ENCODE results near the gene ATP2B2.
"Not testable (repeated sequence)": the region's sequence is repeated elsewhere in the genome, so short reads cannot be mapped to it uniquely, and the experiment has no call there.

Gene ATP2B2

DNA sequence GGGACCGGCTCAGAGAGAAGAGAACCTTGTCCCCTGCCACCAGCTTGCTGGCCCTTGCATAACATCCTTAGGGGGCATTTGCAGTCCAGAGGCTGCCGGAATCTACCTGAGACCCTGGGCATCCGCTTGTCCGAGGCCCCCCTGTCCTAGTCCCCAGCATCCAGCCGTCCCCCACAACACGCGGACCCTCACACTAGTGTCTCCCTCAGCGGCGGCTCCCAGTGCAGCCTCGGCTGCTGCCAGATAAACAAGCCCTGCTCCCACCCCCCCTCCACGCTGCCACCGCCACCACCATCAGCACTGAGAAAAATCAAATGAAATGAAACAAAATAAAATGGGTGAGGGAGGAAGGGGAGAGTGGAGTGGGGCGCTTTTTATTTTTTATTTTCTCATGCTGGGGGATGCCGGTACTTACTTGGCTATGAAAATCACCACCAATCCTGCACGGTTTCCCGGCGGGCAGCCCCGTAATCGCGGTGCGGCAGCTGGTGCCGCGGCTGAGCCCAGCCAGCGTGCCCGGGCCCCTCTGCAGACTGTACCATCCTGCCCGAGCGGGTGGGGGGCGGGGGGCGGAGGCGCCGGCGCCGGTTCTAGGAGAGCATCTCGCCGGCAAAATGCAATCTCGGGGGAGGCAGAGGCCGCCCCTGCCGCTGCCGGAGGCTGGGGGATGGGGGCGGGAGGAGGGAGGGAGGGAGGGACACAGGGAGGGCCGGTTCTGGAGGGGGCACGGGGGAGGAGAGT lies at the start of gene ATP2B2:
ATP2B2 (minus strand) TSS at position 537 of the 741 bp plus-strand sequence. CDS start 56,043 bp downstream, outside the sequence.
- no peak for ATAC-seq

GRCh38 chr3:10554746-10555145 lies 49.4 kb upstream of the ATP2B2 start:
- no peak for ATAC-seq

GRCh38 chr3:10554236-10554611 lies 48.8 kb upstream of the ATP2B2 start:
- ATAC-seq = no peak

- ATAC-seq = no peak
Measured at GRCh38 chr3:10553591-10554235, 48.3 kb upstream of the ATP2B2 start.

- ATAC-seq = peak; percentile 31 to 33
Measured at GRCh38 chr3:10552631-10552943, 47.2 kb upstream of the ATP2B2 start.

DNA sequence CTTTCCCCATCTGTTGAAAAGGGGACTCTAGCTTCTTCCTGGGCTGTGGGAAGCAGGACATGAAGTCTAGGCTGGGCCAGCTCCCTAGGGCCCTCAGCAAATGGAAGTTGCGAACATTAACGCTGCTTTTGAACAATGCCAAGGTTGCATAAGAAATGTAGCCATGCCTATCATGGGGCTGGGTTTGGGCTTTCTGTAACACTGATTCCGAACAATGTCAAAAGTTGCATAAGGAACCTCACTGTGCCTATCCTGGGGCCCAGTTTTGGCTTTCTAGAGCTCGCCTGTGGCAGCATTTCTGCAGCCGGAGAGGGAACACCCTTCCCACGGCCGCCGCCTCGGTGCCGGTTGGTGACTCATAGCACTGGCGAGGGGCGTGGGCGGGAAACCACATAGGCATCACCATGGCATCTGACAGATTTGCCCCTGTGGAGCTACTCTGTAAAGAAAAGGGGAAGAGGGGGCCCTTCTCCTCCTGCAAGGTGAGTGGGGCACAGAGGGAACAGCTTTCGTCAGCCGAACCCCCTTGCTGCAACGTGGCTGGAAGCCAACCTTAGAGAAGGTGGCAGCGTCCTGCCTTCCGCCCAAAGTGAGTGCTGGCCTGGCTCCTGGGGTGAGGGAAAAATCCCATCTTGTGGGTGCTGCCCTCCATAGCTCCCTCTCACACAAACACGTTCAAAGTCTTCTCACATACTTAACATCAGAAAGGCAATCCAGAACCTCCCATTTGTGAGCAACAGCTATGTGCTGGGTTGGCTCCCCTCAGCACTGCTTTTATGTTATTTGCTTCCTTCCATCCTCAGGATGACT lies 46.6 kb upstream of the ATP2B2 start:
- ATAC-seq = peak; percentile 76 to 78

DNA sequence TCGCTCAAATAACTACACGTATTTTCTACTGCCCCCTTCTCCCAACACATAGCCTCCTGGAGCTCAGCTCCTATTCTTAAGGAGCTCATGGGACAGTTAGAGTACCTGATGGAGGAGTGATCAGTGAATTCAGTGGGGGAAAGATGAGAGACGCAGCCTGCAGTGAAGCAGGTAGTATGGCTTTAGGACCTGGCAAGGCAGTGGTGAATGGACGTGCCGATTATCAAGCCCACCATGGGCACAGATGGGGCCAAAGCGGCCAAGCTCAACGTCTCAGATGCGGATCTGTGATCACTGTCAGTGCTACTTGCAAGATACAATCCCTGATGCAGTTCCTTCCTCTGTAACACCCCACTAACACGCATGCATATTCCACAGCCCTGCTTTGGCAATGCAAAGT lies 45.8 kb upstream of the ATP2B2 start:
- no peak for ATAC-seq

- ATAC-seq = no peak
Measured at GRCh38 chr3:10550705-10551104, 45.3 kb upstream of the ATP2B2 start.

DNA sequence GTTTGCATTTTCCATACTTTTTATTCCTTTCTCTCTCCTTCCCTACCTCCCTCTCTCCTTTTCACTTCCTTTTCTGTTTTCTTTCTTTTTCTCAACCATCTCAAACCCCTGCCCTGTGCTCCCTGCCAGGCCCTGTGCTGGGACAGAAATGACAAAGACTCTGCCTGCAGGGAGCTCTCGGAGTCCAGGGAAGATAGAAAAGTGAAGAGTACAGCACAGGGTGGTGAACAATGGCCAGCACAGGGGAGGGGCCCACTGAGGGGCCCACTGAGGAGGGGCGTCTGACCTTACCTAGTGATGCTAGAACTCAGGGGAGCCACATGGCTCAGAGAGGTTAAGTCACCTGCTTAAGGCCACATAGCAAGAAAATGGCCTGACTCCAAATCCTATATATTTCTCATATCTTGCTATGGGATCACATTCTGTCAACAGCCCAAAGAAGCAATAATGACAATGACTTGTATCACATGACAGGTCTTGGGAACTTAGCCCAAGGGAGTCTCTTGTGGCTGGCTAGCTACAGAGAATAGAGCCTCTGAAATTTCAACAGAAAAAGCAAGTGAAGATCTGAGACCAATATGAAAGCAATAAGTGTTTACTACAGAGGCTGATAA lies 44.3 kb upstream of the ATP2B2 start:
- ATAC-seq = no peak

DNA sequence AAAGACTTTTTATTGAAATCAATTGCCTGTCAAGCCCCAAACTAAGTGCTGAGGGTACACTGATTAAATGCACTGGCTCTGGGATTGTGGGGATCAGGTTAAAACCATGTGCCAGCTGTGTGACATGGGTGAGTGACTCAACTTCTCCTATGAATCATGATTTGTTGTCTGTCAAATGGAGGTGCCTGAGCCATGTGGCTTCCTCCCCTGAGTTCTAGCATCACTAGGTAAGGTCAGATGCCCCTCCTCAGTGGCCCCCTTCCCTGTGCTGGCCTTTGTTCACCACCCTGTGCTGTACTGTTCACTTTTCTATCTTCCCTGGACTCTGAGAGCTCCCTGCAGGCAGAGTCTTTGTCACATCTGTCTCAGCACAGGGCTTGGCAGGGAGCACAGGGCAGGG lies 43.6 kb upstream of the ATP2B2 start:
- ATAC-seq = peak; percentile 65 to 77

DNA sequence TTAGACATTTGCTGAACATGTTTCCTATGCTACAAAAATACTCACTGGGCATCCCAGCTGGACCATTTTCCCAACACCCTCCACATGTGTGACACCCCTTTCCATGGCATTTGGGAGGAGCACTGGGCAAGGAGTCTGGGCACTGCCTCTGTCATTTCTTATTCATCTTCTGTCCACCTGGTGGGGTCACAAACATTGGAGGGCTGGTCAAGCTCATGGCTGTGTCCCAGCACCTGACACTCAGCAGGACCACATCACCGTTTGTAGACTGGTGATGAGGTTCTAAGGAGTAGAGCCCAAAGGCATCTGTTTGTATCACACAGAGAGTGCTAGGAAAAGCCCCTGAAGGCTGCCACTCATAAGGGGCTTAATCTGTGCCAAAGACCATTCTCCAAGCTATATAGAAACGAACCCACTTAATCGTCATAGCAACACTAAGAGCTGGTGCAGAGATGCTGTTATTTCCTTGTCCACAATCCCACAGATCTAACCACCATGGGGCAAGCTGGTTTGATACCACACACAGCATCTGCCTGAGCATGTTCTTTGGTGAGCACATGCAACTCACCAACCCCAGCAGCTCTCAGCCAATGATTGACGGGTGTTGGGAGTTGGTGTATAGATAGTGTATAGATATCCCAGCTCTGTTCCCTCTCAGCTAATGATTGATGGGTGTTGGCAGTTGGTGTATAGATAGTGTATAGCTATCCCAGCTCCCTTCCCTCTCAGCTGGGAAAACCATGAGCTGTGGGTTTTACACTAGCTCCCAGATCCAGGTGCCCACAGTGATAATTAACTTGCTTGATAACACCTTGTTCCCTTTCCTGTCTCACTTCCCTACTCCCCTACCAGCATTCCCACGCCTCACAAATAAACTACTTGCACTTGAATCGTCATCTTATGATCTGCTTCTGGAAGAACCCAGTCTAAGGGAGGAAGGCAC lies 42.7 kb upstream of the ATP2B2 start:
- ATAC-seq = no peak

DNA sequence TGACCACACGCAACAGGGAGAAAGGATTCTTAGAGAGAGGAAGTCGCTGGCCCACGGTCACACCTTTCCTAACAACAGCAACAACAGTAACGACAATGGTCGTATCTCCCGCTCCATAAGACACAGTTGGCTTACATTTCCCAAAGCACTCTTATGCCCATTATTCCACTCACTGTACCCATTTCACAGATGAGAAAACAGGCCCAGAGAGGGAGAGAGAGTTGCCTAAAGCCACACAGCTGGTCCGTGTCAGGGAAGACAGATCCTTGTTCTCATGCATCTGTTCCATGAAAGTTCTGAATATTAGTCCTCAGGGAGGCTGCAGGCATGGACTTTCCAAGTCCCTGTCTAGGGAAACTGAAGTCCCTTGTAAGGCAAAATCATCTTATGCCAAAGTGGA lies 42.0 kb upstream of the ATP2B2 start:
- no peak for ATAC-seq

DNA sequence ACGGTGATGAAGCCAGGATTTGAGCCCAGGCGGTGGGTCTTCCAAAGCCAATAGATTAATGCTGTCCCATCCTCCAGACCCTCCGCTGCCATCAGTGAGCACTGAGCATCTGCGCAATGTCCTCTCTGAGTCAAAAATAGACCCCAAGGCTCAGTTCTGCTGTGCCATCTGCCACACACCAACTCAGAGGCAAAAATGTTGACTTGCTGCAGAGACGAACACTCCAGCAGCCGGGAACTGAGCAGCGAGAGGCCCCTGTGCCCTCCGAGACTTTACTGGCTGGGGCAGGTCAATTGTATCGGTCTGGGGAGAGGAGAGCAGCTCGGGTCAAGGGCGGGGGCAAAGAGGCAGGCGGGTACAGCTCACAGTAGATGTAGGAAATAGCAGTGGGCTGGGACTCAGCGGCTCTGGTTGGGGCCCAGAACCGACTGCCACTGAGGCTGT lies 41.5 kb upstream of the ATP2B2 start:
- no peak for ATAC-seq

- no peak for ATAC-seq
Measured at GRCh38 chr3:10546181-10546624, 40.8 kb upstream of the ATP2B2 start.

DNA sequence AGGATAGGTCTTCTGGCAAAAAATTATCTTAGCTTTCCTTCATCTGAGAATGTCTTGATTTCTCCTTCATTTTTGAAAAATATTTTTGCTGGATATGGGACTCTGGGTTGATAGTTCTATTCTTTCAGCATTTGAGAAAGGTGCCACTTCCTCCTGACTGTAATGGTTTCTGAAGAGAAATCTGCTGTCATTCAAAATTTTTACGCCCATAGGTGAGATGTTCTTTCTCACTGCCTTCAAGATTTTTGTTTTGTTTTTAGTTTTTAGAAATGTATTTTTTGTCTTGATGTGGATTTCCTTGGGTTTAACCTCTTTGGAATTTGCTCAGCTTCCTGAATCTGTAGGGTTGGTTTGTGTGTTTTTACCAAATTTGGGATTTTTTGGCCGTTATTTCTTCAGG lies 37.1 kb upstream of the ATP2B2 start:
- ATAC-seq = no peak

GRCh38 chr3:10540347-10540746 lies 35.0 kb upstream of the ATP2B2 start:
- not testable (repeated sequence) for ATAC-seq

- ATAC-seq = no peak
Measured at GRCh38 chr3:10534066-10534465, 28.7 kb upstream of the ATP2B2 start.

GRCh38 chr3:10533737-10534023 lies 28.3 kb upstream of the ATP2B2 start:
- ATAC-seq = no peak

DNA sequence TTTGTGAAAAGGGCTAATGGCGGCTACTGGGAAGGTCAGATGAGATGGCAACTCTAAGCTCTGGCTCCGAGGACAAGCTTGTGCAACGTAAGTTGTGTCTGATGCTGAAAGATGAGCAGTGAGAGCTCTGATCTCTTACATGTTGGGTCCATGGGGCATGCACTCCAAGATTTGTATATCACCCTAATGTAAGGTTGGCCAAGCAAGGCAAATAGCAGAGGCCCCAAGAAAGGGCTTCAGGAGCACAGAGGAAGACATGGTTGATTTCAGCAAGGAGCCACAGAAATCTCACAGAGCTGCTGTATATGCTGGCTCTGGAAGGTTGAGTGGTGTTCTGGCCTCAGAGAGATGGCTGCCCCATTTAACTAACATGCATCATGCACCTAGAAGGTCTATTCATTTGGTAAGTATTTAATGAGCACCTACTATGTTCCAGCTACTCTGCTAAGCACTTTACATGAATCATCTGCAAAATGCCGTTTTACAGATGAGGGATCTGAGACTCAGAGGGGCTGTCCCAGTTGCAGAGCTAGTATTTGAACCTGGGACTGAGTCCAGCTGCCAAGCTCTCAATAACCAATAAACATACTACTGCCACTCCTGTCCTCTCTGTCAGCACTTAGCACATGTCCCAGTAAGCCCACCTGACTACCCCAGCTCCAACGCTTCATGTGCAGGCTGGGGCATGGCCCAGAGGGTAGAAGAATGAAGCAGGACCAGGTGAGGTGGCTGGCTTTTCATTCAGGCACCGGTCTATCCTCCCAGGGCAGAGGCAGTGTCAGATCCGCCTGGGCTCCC lies 27.8 kb upstream of the ATP2B2 start:
- ATAC-seq = no peak

- ATAC-seq = no peak
Measured at GRCh38 chr3:10531031-10531430, 25.6 kb upstream of the ATP2B2 start.

GRCh38 chr3:10530241-10530640 lies 24.9 kb upstream of the ATP2B2 start:
- ATAC-seq = no peak
